Measurements from ENCODE around the gene PFN3.

The PFN3 gene

DNA sequence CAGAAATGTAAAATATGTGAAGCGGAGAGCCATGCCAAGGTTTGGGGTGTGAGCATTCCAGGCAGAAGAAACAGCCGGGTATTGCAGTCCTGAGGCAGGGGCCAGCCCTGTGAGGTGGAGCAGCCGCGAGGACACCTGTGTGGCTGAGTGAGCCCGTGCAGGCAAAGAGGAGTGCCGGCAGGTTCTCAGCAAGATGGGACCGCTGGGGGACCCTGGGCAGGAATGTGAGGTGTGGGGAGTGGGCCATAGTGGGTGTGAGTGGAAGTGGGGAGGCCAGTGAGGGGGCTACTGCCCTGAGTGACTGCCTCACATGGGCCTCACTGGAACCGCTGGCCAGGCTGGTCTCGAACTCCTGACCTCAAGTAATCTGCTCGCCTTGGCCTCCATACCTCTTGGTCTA is 38.0 kb upstream of the PFN3 start:
- DNase-seq (ENCODE audit: low read depth in 2 of 2) = no peak

DNA sequence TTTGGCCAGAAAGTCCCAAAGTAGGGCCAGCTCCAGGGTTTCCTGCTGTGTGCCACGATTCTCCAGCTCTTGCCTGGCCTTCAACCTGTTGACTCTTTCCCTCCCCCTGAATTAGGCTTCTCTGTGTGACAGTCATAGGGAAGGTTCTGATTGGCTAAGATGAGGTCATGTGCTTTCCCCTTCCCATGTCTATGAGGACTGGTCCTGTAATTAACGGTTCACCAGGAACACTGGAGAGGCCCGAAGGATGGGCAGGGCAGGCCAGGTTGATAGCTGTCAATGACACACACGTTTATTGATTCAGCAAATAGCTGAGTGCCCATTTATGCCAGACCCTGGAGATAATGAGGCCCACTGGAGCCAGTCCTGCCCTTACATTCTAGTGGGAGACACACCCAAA is 37.2 kb upstream of the PFN3 start:
- no peak for DNase-seq (ENCODE audit: low read depth in 2 of 2)

DNA sequence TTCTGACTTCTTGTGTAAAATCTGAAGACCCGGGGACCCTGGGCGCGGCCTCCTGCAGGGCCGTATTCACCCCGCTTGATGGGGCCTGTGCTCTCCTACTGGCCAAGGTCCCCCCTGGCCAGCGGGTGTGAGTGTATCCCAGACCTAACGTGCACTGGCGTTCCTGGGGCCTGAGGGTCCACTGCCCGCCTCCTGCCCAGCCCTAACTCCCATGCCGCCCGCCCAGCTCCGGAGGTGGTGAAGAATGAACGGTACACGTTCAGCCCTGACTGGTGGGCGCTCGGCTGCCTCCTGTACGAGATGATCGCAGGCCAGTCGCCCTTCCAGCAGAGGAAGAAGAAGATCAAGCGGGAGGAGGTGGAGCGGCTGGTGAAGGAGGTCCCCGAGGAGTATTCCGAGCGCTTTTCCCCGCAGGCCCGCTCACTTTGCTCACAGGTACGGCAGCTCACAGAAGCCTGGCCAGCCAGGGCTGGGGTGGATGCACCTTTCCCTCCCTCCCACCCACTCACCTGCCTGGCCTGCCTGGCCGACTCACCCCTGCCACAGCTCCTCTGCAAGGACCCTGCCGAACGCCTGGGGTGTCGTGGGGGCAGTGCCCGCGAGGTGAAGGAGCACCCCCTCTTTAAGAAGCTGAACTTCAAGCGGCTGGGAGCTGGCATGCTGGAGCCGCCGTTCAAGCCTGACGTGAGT is 35.5 kb upstream of the PFN3 start:
- DNase-seq (ENCODE audit: low read depth in 2 of 2) = no peak

DNA sequence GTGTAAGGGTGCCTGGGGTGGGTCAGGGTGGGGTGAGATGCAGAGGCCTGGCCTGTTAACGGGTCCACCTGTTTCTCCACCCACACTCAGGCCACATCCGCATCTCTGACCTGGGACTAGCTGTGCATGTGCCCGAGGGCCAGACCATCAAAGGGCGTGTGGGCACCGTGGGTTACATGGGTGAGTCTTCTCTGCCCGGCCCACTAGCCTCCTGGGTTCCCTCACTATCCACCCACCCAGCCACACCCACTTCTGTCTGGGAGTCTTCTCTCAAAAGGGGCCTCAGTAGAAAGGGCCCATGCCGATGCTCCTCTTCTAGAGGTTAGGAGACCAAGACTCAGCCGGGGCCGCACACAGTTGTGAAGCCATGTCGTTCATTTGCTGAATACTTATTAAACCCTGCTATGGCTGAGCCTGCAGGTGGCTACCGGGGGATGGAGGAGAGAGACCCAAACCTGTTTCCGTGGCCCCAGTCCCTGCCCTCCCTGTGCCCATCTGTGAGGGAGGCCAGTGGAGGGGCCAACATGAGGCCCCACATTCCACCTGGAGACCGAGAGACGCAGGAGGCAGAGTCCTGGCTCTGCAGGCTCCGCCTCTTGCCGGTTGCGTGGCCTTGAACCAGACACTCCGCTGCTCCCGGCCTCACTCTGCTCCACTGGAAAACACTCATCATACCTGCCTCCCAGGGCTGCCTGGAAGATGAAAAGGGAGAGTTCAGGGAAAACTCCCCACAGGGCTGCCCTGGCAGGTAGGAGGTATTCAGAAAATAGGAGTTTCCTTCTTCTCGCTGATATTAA is 34.7 kb upstream of the PFN3 start:
- DNase-seq (ENCODE audit: low read depth in 2 of 2) = no peak

DNA sequence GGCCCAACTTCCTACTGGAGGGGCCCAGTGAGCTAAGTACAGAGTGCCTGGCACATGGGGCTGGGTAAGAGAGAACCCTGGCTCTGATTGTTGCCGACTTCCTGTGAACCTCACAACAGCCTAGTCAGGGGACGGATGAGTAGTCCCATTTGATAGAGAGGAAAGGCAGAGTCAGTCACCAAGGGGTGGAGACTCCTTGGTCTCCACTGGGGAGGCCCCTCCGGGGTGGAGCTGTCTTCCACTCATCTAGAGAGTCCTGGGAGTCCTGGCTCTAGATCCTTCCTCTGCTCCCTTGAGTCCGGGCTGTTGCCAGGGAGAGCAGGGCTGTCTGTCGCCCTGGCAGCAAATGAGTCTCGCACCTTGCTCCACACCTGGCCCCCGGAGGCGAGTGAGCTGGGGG is 34.0 kb upstream of the PFN3 start:
- DNase-seq (ENCODE audit: low read depth in 2 of 2) = no peak

DNA sequence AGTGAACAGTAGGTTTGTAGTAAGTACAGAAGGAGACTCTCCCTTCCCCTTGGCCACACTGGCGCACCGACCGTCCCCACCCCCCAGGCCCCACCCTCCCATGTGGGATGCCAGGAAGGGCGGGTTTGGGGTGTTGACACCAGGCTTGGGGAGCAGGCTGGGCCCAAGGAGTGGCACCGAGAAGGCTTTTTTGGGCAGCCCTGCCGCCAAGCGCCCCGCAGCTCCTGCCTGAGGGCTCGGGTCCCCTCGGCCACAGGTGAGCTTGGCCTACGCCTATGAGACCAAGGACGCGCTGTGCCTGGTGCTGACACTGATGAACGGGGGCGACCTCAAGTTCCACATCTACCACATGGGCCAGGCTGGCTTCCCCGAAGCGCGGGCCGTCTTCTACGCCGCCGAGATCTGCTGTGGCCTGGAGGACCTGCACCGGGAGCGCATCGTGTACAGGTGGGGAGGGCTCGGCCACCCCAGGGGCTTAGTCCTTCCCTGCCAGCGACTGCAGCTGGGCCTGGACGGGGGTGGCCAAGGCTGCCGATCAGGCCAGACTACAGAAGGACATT is 33.3 kb upstream of the PFN3 start:
- no peak for DNase-seq (ENCODE audit: low read depth in 2 of 2)

DNA sequence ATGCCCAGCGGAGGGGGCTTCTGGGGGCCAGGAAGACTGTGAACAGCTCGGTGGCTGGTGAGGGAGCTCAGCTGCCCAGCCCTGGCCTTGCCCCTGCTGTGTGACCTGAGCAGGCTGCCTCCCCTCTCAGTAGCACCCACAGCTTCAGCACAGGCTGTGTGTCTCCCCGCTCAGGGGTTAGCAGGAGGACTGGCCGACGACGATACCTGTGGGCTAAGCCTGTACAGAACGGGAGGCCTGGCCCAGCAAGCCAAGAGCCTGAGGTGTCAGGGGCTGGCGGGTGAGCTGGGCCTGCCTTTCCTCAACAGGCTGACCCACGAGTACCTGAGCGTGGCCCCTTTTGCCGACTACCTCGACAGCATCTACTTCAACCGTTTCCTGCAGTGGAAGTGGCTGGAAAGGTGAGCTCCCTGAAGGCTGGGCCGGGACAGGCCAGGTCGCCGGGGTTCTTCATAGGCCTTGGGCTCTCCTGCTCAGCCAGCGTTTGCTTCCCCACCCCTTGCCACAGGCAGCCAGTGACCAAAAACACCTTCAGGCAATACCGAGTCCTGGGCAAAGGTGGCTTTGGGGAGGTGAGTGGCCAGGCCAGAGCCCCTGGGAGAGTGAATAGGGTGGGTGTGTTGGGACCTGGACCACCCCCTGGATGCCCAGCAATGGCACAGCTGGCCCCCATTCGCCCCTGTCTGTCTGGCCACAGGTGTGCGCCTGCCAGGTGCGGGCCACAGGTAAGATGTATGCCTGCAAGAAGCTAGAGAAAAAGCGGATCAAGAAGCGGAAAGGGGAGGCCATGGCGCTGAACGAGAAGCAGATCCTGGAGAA is 32.6 kb upstream of the PFN3 start:
- no peak for DNase-seq (ENCODE audit: low read depth in 2 of 2)

DNA sequence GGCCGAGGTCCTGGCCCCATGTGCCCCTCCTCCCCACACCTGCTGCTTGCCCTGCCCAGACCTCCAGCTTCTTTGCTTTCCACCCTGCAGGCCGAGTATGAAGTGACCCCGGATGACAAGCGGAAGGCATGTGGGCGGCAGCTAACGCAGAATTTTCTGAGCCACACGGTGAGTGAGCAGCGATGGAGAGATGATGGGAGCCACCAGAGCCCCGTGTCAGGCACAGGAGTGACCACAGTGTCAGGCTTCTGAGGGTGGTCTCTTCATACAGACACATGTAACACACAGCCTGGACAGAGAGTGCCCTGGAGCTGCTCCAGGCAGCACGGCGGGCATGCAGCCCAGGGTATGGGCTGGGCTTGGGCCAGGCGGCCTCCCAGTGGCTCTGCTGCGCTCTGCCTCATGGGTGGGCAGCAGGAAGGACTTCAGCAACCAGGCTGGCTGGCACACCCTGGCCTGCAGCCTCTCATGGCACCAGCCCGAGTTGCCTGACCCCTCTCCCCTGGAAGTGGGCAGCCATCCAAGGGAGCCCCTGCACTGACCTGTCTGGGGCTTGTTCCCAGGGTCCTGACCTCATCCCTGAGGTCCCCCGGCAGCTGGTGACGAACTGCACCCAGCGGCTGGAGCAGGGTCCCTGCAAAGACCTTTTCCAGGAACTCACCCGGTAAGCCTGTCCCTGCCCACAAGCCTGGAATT is 31.8 kb upstream of the PFN3 start:
- no peak for DNase-seq (ENCODE audit: low read depth in 2 of 2)

DNA sequence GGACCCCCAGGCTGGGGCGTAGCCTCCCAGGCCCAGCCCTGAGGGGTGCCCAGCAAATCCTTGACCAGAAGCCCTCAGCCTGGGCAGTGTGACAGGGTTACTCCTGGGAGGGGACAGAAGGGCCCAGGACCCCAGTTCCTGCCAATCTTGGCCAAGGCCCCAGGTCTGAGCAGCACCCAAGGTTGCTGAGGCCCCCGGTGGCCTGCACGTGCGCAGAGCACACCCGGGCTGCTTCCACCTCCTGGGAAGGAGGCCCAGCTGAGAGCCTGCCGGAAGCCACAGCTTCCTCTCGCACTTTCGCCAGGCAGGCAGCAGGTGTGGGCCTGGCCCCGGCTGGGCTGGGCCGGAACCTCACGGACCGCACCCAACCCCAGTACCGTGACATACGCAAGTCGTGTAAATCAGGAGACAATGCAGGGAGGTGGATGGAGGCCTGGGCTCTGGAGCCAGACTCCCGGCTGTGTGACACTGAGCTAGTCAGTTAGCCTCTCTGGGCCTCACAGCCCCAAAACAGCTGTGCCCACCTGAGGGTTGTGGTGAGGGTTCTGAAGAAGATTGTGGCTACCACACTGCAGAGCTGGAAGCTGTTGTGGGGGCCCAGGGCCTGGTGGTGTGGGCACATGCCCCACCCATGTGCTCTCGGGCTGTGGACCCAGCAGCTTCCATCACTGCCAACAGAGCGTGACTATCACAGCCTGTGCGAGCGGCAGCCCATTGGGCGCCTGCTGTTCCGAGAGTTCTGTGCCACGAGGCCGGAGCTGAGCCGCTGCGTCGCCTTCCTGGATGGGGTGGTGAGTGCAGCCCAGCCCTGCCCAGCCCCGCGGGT is 31.1 kb upstream of the PFN3 start:
- DNase-seq (ENCODE audit: low read depth in 2 of 2) = no peak

DNA sequence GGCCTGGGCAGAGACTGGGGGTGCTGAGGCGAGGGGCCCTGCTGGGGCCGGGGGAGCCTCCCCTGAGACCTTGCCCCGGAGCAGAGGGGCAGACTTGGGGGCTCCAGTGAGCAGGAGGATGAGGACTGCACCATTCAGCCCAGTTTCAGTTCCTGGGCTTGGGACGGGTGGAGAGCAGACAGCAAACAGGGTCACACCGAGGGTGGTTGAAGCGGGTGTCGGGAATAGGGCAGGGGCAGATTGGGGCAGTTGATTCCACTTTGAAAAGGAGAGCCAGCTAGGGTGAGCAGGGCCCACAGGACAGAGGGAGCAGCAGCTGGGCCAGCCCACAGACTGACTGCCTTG is 30.5 kb upstream of the PFN3 start:
- DNase-seq (ENCODE audit: low read depth in 2 of 2) = no peak

DNA sequence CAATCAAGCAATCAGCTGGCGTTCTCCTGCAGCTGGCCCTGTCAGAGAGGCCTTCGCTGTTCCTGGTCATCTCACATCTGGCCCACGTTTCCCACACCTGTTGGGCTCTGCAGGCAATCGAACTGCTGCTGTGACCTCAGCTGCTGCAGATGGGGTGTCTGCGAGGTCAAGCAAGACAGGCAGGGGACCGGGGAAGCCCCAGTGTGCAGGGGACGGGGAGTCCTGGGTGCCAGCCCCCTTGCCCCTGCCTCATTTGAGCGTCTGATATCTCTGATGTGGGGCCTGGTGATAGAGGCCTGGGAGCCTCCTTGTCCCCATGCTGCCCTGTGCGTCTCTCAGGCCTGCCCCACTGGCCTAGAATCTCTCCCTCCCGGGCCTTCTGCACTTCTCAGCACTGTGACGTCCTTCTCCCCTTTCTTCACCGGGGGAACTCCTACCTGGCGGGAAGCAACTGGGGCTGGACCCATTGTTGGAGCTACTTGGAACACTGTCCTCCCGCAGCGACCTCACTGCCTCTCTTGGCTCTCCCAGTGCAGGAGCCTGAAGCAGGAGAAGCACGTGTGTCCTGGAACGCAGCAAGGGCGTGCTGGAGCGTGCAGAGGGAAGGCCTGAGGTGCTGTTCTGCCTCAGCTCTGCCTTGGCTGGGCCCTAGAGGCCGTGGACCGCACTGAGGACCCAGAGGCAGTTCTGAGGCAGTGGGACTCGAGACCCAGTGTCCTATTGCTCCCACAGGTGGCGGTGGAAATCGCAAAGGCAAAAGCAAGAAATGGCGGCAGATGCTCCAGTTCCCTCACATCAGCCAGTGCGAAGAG is 29.9 kb upstream of the PFN3 start:
- DNase-seq (ENCODE audit: low read depth in 2 of 2) = no peak

DNA sequence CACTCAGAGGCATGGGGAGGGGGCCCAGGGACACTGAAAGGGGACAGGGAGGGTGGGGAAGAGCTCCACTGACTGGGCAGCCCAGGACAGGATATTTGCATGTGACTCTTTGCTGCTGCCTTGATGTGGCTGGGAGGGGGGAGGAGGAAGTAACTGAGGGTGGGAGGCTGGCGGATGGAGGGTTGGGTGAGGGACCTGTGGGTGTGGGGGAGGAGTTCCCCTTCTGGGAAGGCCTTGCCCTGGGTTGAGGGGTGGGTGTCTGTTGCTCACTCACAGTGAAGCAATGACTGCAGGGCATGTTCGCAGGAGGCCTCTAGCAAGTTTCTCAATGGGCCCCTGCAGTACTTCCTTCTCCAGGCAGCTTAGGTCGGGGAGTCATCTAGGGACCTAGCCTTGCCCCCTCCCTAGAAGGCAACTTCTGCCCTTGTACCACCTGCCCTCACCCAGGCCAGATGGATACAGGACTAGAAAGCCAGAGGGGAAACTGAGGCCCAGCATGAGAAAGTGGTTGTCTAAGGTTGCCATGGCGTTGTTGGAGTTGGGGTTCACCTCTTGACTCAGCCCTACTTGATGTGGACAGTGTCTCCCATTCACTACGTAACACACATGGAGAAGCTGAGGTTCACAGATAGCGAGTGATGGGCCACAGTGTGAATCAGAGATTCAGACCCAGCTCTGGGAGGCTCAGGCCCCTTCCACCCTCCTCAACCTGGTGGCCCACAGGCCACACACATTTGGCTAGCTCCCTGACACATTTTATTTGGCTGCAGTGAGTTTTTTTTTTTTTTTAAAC is 29.0 kb upstream of the PFN3 start:
- peak; percentile 60 to 73 for DNase-seq (ENCODE audit: low read depth in 2 of 2)

DNA sequence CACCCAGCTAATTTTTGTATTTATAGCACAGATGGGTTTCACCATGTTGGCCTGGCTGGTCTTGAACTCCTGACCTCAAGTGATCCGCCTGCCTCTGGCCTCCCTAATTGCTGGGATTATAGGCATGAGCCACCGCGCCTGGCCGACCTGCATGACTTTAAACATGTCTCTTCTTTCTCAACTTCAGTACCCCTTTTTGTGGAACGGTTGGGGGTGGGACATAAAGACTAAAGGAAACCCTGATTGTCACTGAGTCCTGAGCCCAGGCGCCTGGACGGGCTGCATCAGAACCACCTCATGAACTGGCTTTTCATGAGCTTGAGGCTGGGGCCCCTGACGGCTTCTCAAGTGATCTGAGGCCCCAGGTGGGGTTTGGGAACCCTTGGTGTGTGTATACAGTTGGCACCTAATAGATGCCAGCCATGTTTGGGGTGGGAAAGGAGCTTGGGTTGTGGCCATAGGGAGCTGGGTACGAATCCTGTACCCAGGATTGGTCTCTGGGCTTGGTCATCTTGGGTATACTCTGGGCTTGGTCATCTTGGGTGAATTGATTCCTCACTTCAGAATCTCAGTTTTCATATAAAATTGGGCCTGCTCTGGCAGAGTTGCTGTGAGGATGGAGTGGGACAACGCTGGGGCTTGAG is 28.2 kb upstream of the PFN3 start:
- no peak for DNase-seq (ENCODE audit: low read depth in 2 of 2)

DNA sequence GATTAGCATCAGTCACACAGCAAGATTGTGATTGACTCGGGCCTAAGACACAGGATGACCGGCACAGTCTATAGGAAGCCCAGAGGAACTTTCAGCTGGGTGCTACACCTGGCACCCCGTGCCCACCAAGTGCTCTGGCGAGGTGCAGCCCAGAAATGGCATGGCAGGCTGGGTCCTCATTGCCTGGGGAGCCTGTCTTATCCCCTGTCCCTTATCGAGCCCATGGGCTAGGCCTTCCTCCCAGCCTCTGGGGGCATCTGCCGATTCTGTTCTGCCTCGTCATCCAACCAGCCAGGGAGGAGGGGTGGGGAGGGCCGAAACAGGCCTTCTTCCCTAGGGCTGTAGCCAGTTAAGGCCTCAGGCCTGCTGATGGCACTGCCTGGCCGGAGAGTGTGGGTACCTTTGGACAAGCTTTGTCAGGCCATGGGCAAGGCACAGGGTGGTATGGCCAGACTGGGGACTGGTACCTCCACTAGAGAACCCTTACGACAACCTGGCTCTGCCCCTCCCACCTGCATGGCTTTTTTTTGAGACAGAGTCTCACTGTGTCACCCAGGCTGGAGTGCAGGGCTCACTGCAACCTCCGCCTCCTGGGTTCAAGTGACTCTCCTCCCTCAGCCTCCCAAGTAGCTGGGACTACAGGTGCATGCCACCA is 27.6 kb upstream of the PFN3 start:
- DNase-seq (ENCODE audit: low read depth in 2 of 2) = no peak

DNA sequence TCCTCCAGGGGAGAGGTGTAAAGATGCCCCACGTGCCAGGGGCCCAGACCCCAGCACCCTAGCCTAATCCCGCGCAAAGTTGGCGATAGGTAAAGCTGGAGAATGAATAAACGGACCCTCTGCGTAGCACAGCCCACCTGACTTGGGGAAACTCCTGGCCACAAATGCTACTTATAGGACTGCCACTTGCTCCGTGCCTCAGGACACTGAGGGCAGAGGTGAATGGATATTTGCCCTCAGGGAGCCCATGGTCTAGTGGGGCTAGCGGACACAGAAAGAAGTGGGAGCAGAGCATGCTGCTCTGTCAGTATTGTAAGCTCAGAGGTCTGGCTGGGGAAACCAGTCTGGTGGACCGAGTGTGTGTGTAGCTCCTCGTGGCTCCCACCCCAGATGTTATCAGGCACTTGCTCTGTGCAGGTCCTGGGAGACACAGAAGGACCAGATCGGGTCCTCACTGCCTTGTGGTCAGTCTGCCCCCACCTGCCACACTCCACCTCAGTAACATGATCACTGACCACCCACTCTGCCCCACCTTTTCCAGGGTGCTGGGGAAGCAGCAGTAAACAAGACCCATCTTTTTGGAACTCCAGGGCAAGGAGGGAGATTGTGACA is 26.9 kb upstream of the PFN3 start:
- no peak for DNase-seq (ENCODE audit: low read depth in 2 of 2)

DNA sequence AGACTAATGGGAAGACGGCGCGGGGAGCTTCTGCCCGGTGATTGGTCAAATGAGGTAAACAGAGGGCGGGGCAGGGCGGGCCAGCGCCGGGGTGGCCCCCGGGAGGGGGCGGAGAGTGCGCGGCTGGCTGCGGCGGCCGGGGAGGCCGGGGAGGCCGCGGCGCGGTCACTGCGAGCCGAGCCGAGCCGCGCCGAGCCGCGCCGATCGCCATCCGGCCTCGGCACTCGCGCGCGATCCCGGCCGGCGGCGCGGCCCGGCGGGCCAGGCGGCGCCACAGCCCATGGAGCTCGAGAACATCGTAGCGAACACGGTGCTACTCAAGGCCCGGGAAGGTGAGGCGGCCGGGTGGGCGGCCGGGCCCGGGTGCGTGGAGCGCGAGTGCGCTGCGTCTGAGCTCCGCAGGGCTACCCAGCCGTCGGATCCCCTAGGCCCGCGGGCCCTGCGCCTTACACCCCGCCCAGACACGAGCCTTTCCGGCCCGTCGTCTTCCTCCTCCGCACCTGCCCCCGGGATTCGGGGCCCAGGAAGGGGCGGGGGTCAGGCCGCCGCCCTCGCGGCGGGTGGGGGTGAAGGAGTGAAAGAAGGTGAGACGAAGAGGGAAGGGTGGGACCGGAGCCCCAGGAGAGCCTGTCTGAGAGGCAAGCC is 26.2 kb upstream of the PFN3 start, which contains the start of gene GRK6:
Gene GRK6, plus strand, starts transcription at position 111 of the 645 bp plus-strand sequence. Its CDS starts 170 bp downstream, at position 281.
- no peak for DNase-seq (ENCODE audit: low read depth in 2 of 2)
